Mesendoderm (in vitro differentiated cells): ENCODE measurements around the gene NTRK3.

Experiments used
- DNase-seq: peaks from one replicate; pipeline ENCODE4 v3.0.0; 2013
- H2AK5ac ChIP-seq: 2 replicates; pipeline ENCODE4 v1.6.1; 2013; ENCODE audit warnings: low read length, inconsistent platforms
- H2BK120ac ChIP-seq: 2 replicates; pipeline ENCODE4 v1.6.1; 2013; ENCODE audit warnings: low read depth, mild to moderate bottlenecking, low read length, moderate library complexity, mixed read lengths
- H2BK15ac ChIP-seq: replicated peaks from 2 replicates; pipeline ENCODE4 v1.6.1; 2013; ENCODE audit warnings: low read depth, mild to moderate bottlenecking, moderate library complexity
- H2BK5ac ChIP-seq: 2 replicates; pipeline ENCODE4 v1.6.1; 2013; ENCODE audit warnings: low read length, inconsistent platforms
- H3K18ac ChIP-seq: 2 replicates; pipeline ENCODE4 v1.6.1; 2013; ENCODE audit warnings: mild to moderate bottlenecking, low read length, mixed read lengths
- H3K23ac ChIP-seq: one replicate; pipeline ENCODE4 v1.6.1; 2013; ENCODE audit warnings: low read length
- H3K27ac ChIP-seq: 2 replicates; pipeline ENCODE4 v1.5.1; 2013; ENCODE audit warnings: low read depth, mild to moderate bottlenecking, inconsistent platforms, low read length, moderate library complexity
- H3K27me3 ChIP-seq: 2 replicates; pipeline ENCODE4 v1.6.1; 2013; ENCODE audit warnings: low read length, control low read depth, mild to moderate bottlenecking, inconsistent platforms; ENCODE audit not compliant: insufficient read depth, poor library complexity
- H3K36me3 ChIP-seq: 2 replicates; pipeline ENCODE4 v1.6.1; 2013; ENCODE audit warnings: low read length, inconsistent platforms; ENCODE audit not compliant: control insufficient read depth, insufficient read depth
- H3K4ac ChIP-seq: one replicate; pipeline ENCODE4 v1.6.1; 2013; ENCODE audit warnings: low read depth, mild to moderate bottlenecking, low read length, moderate library complexity
- H3K4me1 ChIP-seq: 2 replicates; pipeline ENCODE4 v1.6.1; 2013; ENCODE audit warnings: low read depth, low read length, inconsistent platforms; ENCODE audit not compliant: control insufficient read depth
- H3K4me2 ChIP-seq: 2 replicates; pipeline ENCODE4 v1.6.1; 2013; ENCODE audit warnings: low read length
- H3K4me3 ChIP-seq: 2 replicates; pipeline ENCODE4 v1.5.1; 2013; ENCODE audit warnings: mild to moderate bottlenecking, low read length
- H3K56ac ChIP-seq: one replicate; pipeline ENCODE4 v1.6.1; 2013; ENCODE audit warnings: low read length
- H3K79me1 ChIP-seq: 2 replicates; pipeline ENCODE4 v1.6.1; 2013; ENCODE audit warnings: low read length, inconsistent platforms
- H3K79me2 ChIP-seq: 2 replicates; pipeline ENCODE4 v1.6.1; 2013; ENCODE audit warnings: mild to moderate bottlenecking, low read length; ENCODE audit not compliant: control insufficient read depth, insufficient read depth
- H3K9ac ChIP-seq: 2 replicates; pipeline ENCODE4 v1.6.1; 2013; ENCODE audit warnings: low read length, inconsistent platforms
- H4K5ac ChIP-seq: one replicate; pipeline ENCODE4 v1.6.1; 2013; ENCODE audit warnings: low read length
- H4K8ac ChIP-seq: one replicate; pipeline ENCODE4 v1.6.1; 2013; ENCODE audit warnings: low read depth, mild to moderate bottlenecking, control low read depth, low read length, moderate library complexity
- WGBS: extraction: QIAGEN DNeasy Blood & Tissue Kit; methylation state at CpG from one replicate; pipeline ENCODE4 v1.1.7; 2013; ENCODE audit warnings: low lambda C conversion rate, missing lambda C conversion rate; ENCODE audit not compliant: insufficient coverage; ENCODE audit errors: extremely low coverage; 5-methylcytosine and 5-hydroxymethylcytosine counted together

Gene NTRK3

DNA sequence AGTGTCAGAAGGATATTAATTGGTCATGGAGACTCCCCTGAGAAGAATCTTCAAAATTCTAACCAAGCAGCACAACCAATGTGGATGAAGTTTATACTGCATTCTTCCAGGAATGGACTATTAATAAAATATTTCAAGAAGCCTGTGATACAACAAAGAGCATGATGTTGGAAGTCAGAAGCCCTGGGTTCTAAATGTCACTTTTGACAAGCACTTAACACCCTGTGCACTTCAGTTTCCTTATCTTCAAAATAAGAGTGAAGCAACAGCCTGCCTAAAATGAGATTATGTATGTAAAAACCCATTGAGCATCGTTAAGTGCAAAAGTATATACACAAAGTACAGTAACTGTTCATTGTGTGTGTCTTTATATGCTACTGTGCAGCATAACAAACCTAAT is 369.4 kb downstream of the NTRK3 start:
- Histone ChIP-seq H3K36me3 (no peaks in the 10 kb centered on the region), H2BK15ac (no peak overlapping the region), H3K79me2 (no peaks in the 10 kb centered on the region), H3K9ac (no peak overlapping the region), H3K18ac (no peak overlapping the region), H3K4me3 (no peak overlapping the region), H2BK5ac (no peak overlapping the region), H3K27ac (no peak overlapping the region), H3K4ac (no peak overlapping the region), H3K79me1 (no peaks in the 10 kb centered on the region), H3K27me3 (no peaks in the 10 kb centered on the region), H2AK5ac (no peak overlapping the region), H4K8ac (no peak overlapping the region), H4K5ac (no peak overlapping the region), H3K4me2 (no peak overlapping the region), H3K4me1 (no peaks in the 10 kb centered on the region), H2BK120ac (no peak overlapping the region), H3K23ac (no peak overlapping the region), H3K56ac (no peak overlapping the region)
- WGBS: no CpG with 5 or more reads among the region's 1 CpG
- DNase-seq: no peak

- H3K79me2 ChIP-seq: no peaks in the 10 kb centered on the region
- H3K4me1 ChIP-seq: no peaks in the 10 kb centered on the region
- no peak overlapping the region for H4K8ac ChIP-seq
- peak; percentile 5 for DNase-seq
- H3K4ac ChIP-seq: no peak overlapping the region
- no peak overlapping the region for H3K56ac ChIP-seq
- no peak overlapping the region for H4K5ac ChIP-seq
- no peaks in the 10 kb centered on the region for H3K27me3 ChIP-seq
- no peak overlapping the region for H2BK15ac ChIP-seq
- no peak overlapping the region for H3K9ac ChIP-seq
- no peak overlapping the region for H3K4me3 ChIP-seq
- H3K23ac ChIP-seq: no peak overlapping the region
- no peaks in the 10 kb centered on the region for H3K36me3 ChIP-seq
- no peak overlapping the region for H3K18ac ChIP-seq
- H2BK5ac ChIP-seq: no peak overlapping the region
- H2AK5ac ChIP-seq: no peak overlapping the region
- no peak overlapping the region for H3K27ac ChIP-seq
- H3K4me2 ChIP-seq: no peak overlapping the region
- no peaks in the 10 kb centered on the region for H3K79me1 ChIP-seq
- WGBS: no CpG with 5 or more reads among the region's 1 CpG
- no peak overlapping the region for H2BK120ac ChIP-seq
These were observed 375.5 kb downstream of the NTRK3 start for GRCh38 chr15:87881026-87881425.

- H3K4me2 ChIP-seq: no peak overlapping the region
- H2BK120ac ChIP-seq: no peak overlapping the region
- no peak for DNase-seq
- H4K5ac ChIP-seq: no peak overlapping the region
- no peaks in the 10 kb centered on the region for H3K36me3 ChIP-seq
- no peak overlapping the region for H3K27ac ChIP-seq
- no peaks in the 10 kb centered on the region for H3K27me3 ChIP-seq
- no peaks in the 10 kb centered on the region for H3K79me1 ChIP-seq
- no peak overlapping the region for H2AK5ac ChIP-seq
- no peak overlapping the region for H3K9ac ChIP-seq
- no peak overlapping the region for H3K23ac ChIP-seq
- WGBS: no CpG with 5 or more reads among the region's 5 CpGs
- H3K79me2 ChIP-seq: no peaks in the 10 kb centered on the region
- H2BK15ac ChIP-seq: no peak overlapping the region
- no peaks in the 10 kb centered on the region for H3K4me1 ChIP-seq
- no peak overlapping the region for H3K4me3 ChIP-seq
- no peak overlapping the region for H4K8ac ChIP-seq
- H3K56ac ChIP-seq: no peak overlapping the region
- no peak overlapping the region for H2BK5ac ChIP-seq
- H3K18ac ChIP-seq: no peak overlapping the region
- no peak overlapping the region for H3K4ac ChIP-seq
These were observed 378.6 kb downstream of the NTRK3 start for GRCh38 chr15:87877822-87878542.

GRCh38 chr15:87877114-87877810 is 379.3 kb downstream of the NTRK3 start:
- Histone ChIP-seq H2BK5ac (no peak overlapping the region), H3K4me1 (no peaks in the 10 kb centered on the region)

GRCh38 chr15:87874896-87875711 is 381.4 kb downstream of the NTRK3 start:
- WGBS: no CpG with 5 or more reads among the region's 10 CpGs
- Histone ChIP-seq H3K9ac (no peak overlapping the region), H3K79me2 (no peaks in the 10 kb centered on the region), H2BK5ac (no peak overlapping the region), H4K5ac (no peak overlapping the region), H4K8ac (no peak overlapping the region), H3K27me3 (peaks cover 3% of the 10 kb centered on the region), H2BK15ac (no peak overlapping the region), H3K56ac (no peak overlapping the region), H2AK5ac (no peak overlapping the region), H3K4me3 (no peak overlapping the region), H3K18ac (no peak overlapping the region), H3K4ac (no peak overlapping the region), H3K27ac (no peak overlapping the region), H3K79me1 (no peaks in the 10 kb centered on the region), H2BK120ac (no peak overlapping the region), H3K4me2 (no peak overlapping the region), H3K4me1 (no peaks in the 10 kb centered on the region), H3K36me3 (no peaks in the 10 kb centered on the region), H3K23ac (no peak overlapping the region)
- DNase-seq: no peak

More at GRCh38 chr15:87877114-87877810, 379.3 kb downstream of the NTRK3 start:
- no peak overlapping the region for H3K9ac ChIP-seq
- WGBS: no CpG with 5 or more reads among the region's 4 CpGs
- H2BK120ac ChIP-seq: no peak overlapping the region
- no peaks in the 10 kb centered on the region for H3K27me3 ChIP-seq
- no peak overlapping the region for H3K23ac ChIP-seq
- no peak overlapping the region for H3K4me3 ChIP-seq
- H4K5ac ChIP-seq: no peak overlapping the region
- H3K18ac ChIP-seq: no peak overlapping the region
- no peaks in the 10 kb centered on the region for H3K36me3 ChIP-seq
- H3K79me1 ChIP-seq: no peaks in the 10 kb centered on the region
- no peak overlapping the region for H3K4ac ChIP-seq
- no peak overlapping the region for H2AK5ac ChIP-seq
- no peaks in the 10 kb centered on the region for H3K79me2 ChIP-seq
- no peak overlapping the region for H3K27ac ChIP-seq
- no peak overlapping the region for H4K8ac ChIP-seq
- no peak overlapping the region for H3K4me2 ChIP-seq
- DNase-seq: peak; percentile 19
- no peak overlapping the region for H3K56ac ChIP-seq
- no peak overlapping the region for H2BK15ac ChIP-seq
